KOPT-K1 (cell line): Measurements from ENCODE around the gene CDON.

Experiments used
- H3K27ac ChIP-seq: fragments of 200-600 bp; sonication (generic); 2 replicates; pipeline ENCODE4 v1.5.1; 2016; ENCODE audit warnings: antibody characterized with exemption, mild to moderate bottlenecking, low read depth, low read length; ENCODE audit not compliant: poor library complexity, severe bottlenecking
- H3K36me3 ChIP-seq: fragments of 200-600 bp; sonication (generic); 2 replicates; pipeline ENCODE4 v1.5.1; 2017; ENCODE audit warnings: antibody characterized with exemption, mild to moderate bottlenecking, low read length, moderate library complexity; ENCODE audit not compliant: insufficient read depth
- H3K9me3 ChIP-seq: fragments of 200-600 bp; sonication (generic); 2 replicates; pipeline ENCODE4 v1.5.1; 2017; ENCODE audit warnings: antibody characterized with exemption, low read length, mild to moderate bottlenecking; ENCODE audit not compliant: insufficient read depth, poor library complexity, severe bottlenecking

CDON gene

DNA sequence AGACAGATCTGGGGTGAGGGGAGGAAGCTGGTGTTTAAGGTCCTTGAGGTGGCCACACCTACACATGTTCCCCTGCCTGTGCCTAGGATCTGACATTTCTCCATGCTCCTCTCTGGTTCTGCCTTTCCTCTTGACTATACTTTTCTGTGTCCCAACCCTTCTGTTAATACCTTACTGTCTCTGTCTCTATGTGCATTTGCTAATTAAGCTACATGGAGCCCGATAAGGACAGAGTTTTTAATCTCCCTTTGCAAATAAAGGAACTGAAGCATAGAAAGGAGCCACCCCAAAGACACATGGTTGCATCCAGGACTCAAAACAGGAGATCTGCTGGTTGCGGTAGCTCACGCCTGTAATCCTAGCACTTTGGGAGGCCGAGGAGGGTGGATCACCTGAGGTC is 33.1 kb upstream of the CDON start:
- no peaks in the 10 kb centered on the region for H3K36me3 ChIP-seq
- no peak overlapping the region for H3K27ac ChIP-seq
- no peaks in the 10 kb centered on the region for H3K9me3 ChIP-seq

DNA sequence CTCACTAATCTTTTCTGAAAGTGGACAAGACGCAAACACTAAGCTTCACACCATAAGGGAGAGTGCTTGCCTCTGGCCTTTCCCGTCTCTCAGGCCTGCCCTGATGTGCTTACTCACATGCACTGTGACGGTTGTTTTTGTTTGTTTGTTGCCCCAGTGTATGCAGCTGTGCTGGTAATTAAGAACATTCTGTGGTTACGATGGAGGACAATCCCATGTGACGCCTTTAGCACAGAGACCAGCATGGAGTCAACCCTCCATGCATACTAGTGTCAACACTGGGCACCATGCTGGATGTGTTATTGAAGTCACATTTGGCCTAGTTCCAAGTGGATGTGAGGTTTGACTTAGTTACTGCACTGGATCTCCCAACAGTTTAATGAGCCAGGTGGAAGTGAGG is 27.8 kb upstream of the CDON start:
- Histone ChIP-seq H3K27ac (no peak overlapping the region), H3K9me3 (no peaks in the 10 kb centered on the region), H3K36me3 (no peaks in the 10 kb centered on the region)

DNA sequence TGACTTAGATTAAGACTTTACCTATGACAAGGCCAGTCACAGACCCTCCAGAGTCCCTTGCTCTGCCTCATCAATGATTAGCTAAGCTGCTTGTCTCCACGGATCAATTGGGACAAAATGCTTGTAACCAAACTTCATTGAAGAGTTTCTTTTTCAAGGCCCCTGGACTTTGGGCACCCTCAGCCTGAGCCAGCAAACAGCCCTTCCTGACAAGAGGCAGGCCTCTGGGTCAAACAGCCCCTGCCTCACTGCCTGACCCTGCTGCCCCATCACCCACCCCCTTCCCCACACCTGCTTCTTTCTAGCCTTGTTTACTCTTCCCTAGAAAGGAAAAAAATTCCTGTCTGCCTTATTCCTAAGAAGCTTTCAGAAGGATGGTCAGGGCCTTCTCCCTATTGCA is 26.3 kb upstream of the CDON start:
- Histone ChIP-seq H3K27ac (no peak overlapping the region), H3K36me3 (no peaks in the 10 kb centered on the region)

GRCh38 chr11:126086248-126086647 is 23.6 kb upstream of the CDON start:
- Histone ChIP-seq H3K9me3 (no peaks in the 10 kb centered on the region), H3K36me3 (no peaks in the 10 kb centered on the region), H3K27ac (no peak overlapping the region)

More for the DNA sequence above, 26.3 kb upstream of the CDON start:
- no peaks in the 10 kb centered on the region for H3K9me3 ChIP-seq

GRCh38 chr11:126084608-126084912 is 21.9 kb upstream of the CDON start:
- Histone ChIP-seq H3K9me3 (no peaks in the 10 kb centered on the region), H3K36me3 (no peaks in the 10 kb centered on the region), H3K27ac (peak overlapping the region; percentile 96)

DNA sequence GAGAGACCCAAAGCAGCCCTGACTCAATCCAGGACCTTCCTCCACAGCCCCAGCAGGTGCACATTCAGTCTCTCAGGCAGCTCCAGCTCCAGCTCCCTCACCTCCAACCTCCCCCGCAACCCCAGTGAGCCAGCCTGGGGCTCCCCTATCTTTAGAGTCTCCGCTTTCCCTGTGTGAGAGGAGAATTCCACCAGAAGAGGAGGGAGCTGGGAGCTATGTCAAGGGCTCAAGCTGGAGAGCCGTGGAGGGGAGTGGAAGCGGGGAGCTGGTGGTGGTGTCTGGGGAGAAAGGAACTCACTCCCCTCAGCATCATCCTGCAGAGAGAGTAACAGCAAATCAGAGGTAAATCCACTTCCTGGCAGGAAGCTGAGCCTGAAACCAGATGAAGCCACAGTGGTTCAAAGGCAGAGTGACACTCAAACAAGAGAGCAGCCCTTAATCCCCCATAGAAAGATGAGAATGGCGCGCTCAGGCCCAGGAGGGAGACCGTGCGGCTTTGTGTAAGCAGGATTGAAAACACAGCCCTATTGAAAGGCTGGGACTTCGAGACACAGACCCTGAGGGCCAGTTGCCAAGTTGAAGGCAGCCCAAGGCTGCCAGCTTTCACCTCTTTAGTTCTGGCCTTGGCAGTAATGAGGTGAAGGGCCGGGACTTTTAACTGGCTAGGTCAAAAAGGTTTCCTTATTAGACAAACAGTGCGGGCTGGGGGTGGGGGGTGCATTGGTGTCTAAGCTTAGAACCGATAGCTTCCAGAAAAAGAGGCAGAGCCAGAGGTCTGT is 21.4 kb upstream of the CDON start:
- Histone ChIP-seq H3K9me3 (no peaks in the 10 kb centered on the region), H3K36me3 (no peaks in the 10 kb centered on the region), H3K27ac (peak overlapping the region; percentile 96)

- Histone ChIP-seq H3K27ac (peak overlapping the region; percentile 96), H3K36me3 (no peaks in the 10 kb centered on the region)
Measured at GRCh38 chr11:126082251-126083109, 19.8 kb upstream of the CDON start.

GRCh38 chr11:126081915-126082250 is 19.2 kb upstream of the CDON start:
- no peak overlapping the region for H3K27ac ChIP-seq
- H3K9me3 ChIP-seq, result no peaks in the 10 kb centered on the region
- H3K36me3 ChIP-seq, result no peaks in the 10 kb centered on the region

More at GRCh38 chr11:126082251-126083109, 19.8 kb upstream of the CDON start:
- no peaks in the 10 kb centered on the region for H3K9me3 ChIP-seq

GRCh38 chr11:126080161-126080941 is 17.7 kb upstream of the CDON start:
- H3K27ac ChIP-seq, result no peak overlapping the region
- no peaks in the 10 kb centered on the region for H3K9me3 ChIP-seq
- H3K36me3 ChIP-seq, result no peaks in the 10 kb centered on the region

- H3K36me3 ChIP-seq, result no peaks in the 10 kb centered on the region
- H3K27ac ChIP-seq, result no peak overlapping the region
- no peaks in the 10 kb centered on the region for H3K9me3 ChIP-seq
Measured at GRCh38 chr11:126079621-126080124, 17.0 kb upstream of the CDON start.

GRCh38 chr11:126076641-126077040 is 14.0 kb upstream of the CDON start:
- H3K9me3 ChIP-seq, result no peaks in the 10 kb centered on the region
- H3K36me3 ChIP-seq, result no peaks in the 10 kb centered on the region
- no peak overlapping the region for H3K27ac ChIP-seq

- Histone ChIP-seq H3K36me3 (no peaks in the 10 kb centered on the region), H3K27ac (no peak overlapping the region), H3K9me3 (no peaks in the 10 kb centered on the region)
Measured at GRCh38 chr11:126072801-126073594, 10.3 kb upstream of the CDON start.

DNA sequence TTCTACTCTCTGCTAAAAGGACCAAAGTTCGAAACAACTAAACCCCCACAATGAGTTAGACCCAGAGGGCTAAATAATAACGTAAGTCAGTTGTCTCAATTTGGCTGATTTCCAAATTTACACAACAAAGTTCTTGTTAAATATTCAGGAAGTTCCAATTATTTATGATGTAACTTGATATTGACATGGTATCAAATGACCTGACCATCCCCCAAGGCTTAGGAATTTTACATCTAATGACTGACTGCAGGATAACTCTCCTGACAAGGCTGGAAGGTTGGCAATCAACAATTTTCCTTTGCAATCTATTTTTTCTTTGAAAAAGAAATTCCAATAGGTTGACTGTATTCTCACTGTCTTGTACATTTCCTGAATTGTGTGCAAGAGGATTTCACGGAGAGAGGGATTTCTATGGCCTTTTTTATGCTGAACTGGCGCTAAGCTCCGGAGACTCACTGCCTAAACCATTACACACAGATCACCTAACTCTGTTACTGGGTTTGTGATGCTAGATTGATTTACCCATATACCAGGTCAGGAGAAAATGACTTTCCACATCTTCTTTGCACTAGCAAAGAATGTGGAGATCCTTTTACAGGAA is 9.6 kb upstream of the CDON start:
- no peak overlapping the region for H3K27ac ChIP-seq

GRCh38 chr11:126063507-126063852 is 814 bp upstream of the CDON start:
- Histone ChIP-seq H3K9me3 (no peaks in the 10 kb centered on the region), H3K36me3 (no peaks in the 10 kb centered on the region), H3K27ac (peak overlapping the region; percentile 28)

More for the DNA sequence above, 9.6 kb upstream of the CDON start:
- Histone ChIP-seq H3K36me3 (no peaks in the 10 kb centered on the region), H3K9me3 (no peaks in the 10 kb centered on the region)
